H9 (cell line): ENCODE data around the gene HK3. TPM values are rescaled to one million over a fixed set of nuclear protein-coding genes. Genes with fewer than 3 reads are reported as not detected.
A peak's percentile ranks its signal among the peaks of the same experiment; 100 is the strongest.

Experiments used
- DNase-seq: peaks from one replicate; pipeline ENCODE4 v3.0.0-alpha.2; 2017
- H2AFZ ChIP-seq: one replicate; pipeline ENCODE4 v1.6.1; 2013; ENCODE audit warnings: mild to moderate bottlenecking, low read length, control low read depth, moderate library complexity
- H2AK5ac ChIP-seq: 2 replicates; pipeline ENCODE4 v1.6.1; 2013; ENCODE audit warnings: low read length, control low read depth, mixed read lengths; ENCODE audit not compliant: insufficient read length
- H2BK120ac ChIP-seq: one replicate; pipeline ENCODE4 v1.6.1; 2013; ENCODE audit warnings: low read depth, mild to moderate bottlenecking, low read length, control low read depth, inconsistent platforms; ENCODE audit not compliant: poor library complexity, severe bottlenecking
- H2BK12ac ChIP-seq: 2 replicates; pipeline ENCODE4 v1.6.1; 2013; ENCODE audit warnings: low read length, control low read depth, mixed read lengths, low read depth; ENCODE audit not compliant: insufficient read length
- H2BK15ac ChIP-seq: 2 replicates; pipeline ENCODE4 v1.6.1; 2013; ENCODE audit warnings: low read depth, low read length, control low read depth
- H2BK20ac ChIP-seq: one replicate; pipeline ENCODE4 v1.6.1; 2013; ENCODE audit warnings: low read depth, mild to moderate bottlenecking, low read length, control low read depth, inconsistent platforms; ENCODE audit not compliant: poor library complexity, severe bottlenecking
- H2BK5ac ChIP-seq: 2 replicates; pipeline ENCODE4 v1.6.1; 2013; ENCODE audit warnings: low read length, control low read depth, mixed read lengths; ENCODE audit not compliant: insufficient read length
- H3K14ac ChIP-seq: 2 replicates; pipeline ENCODE4 v1.6.1; 2013; ENCODE audit warnings: low read length, control low read depth; ENCODE audit not compliant: insufficient read depth
- H3K18ac ChIP-seq: 2 replicates; pipeline ENCODE4 v1.6.1; 2013; ENCODE audit warnings: low read depth, mild to moderate bottlenecking, mixed read lengths, low read length, control low read depth; ENCODE audit not compliant: insufficient read length
- H3K23ac ChIP-seq: 2 replicates; pipeline ENCODE4 v1.6.1; 2013; ENCODE audit warnings: low read length, control low read depth, mixed read lengths, low read depth; ENCODE audit not compliant: insufficient read length
- H3K23me2 ChIP-seq: 2 replicates; pipeline ENCODE4 v1.6.1; 2013; ENCODE audit warnings: low read depth, mild to moderate bottlenecking, mixed read lengths, low read length, control low read depth; ENCODE audit not compliant: insufficient read length, poor library complexity, severe bottlenecking
- H3K27ac ChIP-seq: 2 replicates; pipeline ENCODE4 v1.5.1; 2013; ENCODE audit warnings: low read length, control low read depth, mixed read lengths, low read depth; ENCODE audit not compliant: insufficient read length
- H3K27me3 ChIP-seq: 2 replicates; pipeline ENCODE4 v1.6.1; 2013; ENCODE audit warnings: low read length, control low read depth, inconsistent platforms; ENCODE audit not compliant: insufficient read depth
- H3K4ac ChIP-seq: 2 replicates; pipeline ENCODE4 v1.6.1; 2013; ENCODE audit warnings: low read depth, mild to moderate bottlenecking, control low read depth, inconsistent platforms, low read length, moderate library complexity
- H3K4me1 ChIP-seq: 2 replicates; pipeline ENCODE4 v1.6.1; 2013; ENCODE audit warnings: low read length, control low read depth, inconsistent platforms; ENCODE audit not compliant: insufficient read depth
- H3K4me2 ChIP-seq: 2 replicates; pipeline ENCODE4 v1.6.1; 2013; ENCODE audit warnings: low read length, control low read depth, mixed read lengths; ENCODE audit not compliant: insufficient read length, insufficient read depth
- H3K56ac ChIP-seq: 2 replicates; pipeline ENCODE4 v1.6.1; 2013; ENCODE audit warnings: low read depth, mild to moderate bottlenecking, mixed read lengths, low read length, control low read depth; ENCODE audit not compliant: insufficient read length
- H3K79me1 ChIP-seq: 2 replicates; pipeline ENCODE4 v1.6.1; 2013; ENCODE audit warnings: low read depth, mild to moderate bottlenecking, moderate library complexity, low read length, control low read depth, inconsistent platforms; ENCODE audit not compliant: insufficient read depth, poor library complexity, severe bottlenecking
- H3K79me2 ChIP-seq: 2 replicates; pipeline ENCODE4 v1.6.1; 2013; ENCODE audit warnings: low read length, control low read depth, inconsistent platforms; ENCODE audit not compliant: insufficient read depth
- H3K9ac ChIP-seq: 2 replicates; pipeline ENCODE4 v1.6.1; 2013; ENCODE audit warnings: low read length, control low read depth, mixed read lengths; ENCODE audit not compliant: insufficient read length; ENCODE audit errors: extremely low read depth
- H3K9me3 ChIP-seq: one replicate; pipeline ENCODE4 v1.6.1; 2013; ENCODE audit warnings: low read depth, low read length, inconsistent platforms; ENCODE audit not compliant: control insufficient read depth
- H3T11ph ChIP-seq: one replicate; pipeline ENCODE4 v1.6.1; 2013; ENCODE audit warnings: mild to moderate bottlenecking, low read length, control low read depth, inconsistent platforms
- H4K20me1 ChIP-seq: one replicate; pipeline ENCODE4 v1.6.1; 2013; ENCODE audit not compliant: control insufficient read depth, insufficient read length, insufficient read depth
- H4K5ac ChIP-seq: 2 replicates; pipeline ENCODE4 v1.6.1; 2013; ENCODE audit warnings: low read depth, mild to moderate bottlenecking, mixed read lengths, low read length, control low read depth; ENCODE audit not compliant: insufficient read length
- H4K8ac ChIP-seq: replicated peaks from 2 replicates; pipeline ENCODE4 v1.6.1; 2013; ENCODE audit warnings: low read length, control low read depth, mixed read lengths, low read depth; ENCODE audit not compliant: insufficient read length
- H4K91ac ChIP-seq: 2 replicates; pipeline ENCODE4 v1.6.1; 2013; ENCODE audit warnings: low read depth, mild to moderate bottlenecking, moderate library complexity, mixed read lengths, low read length, control low read depth; ENCODE audit not compliant: insufficient read length
- H3K27ac Mint-ChIP-seq, 3 experiments: 2 replicates in 2 of 3; 3 replicates in 1 of 3; pipeline ENCODE4 v1.8.0; 2020 to 2021; ENCODE audit warnings: mixed read lengths in 3 of 3, mild to moderate bottlenecking in 1 of 3, moderate library complexity in 1 of 3
- H3K27me3 Mint-ChIP-seq: 2 replicates; pipeline ENCODE4 v1.8.0; 2021; ENCODE audit warnings: low read depth, mild to moderate bottlenecking, moderate library complexity, mixed read lengths
- H3K36me3 Mint-ChIP-seq, 3 experiments: 2 replicates in 2 of 3; 3 replicates in 1 of 3; pipeline ENCODE4 v1.8.0; 2020 to 2021; ENCODE audit warnings: low read depth in 3 of 3, mixed read lengths in 3 of 3; ENCODE audit not compliant: insufficient read depth in 1 of 3
- H3K4me1 Mint-ChIP-seq, 2 experiments: 2 replicates each; pipeline ENCODE4 v1.8.0; 2020; ENCODE audit warnings: mixed read lengths in 2 of 2
- H3K4me3 Mint-ChIP-seq, 2 experiments: 2 replicates in 1 of 2; 3 replicates in 1 of 2; pipeline ENCODE4 v1.8.0; 2020 to 2021; ENCODE audit warnings: mild to moderate bottlenecking in 2 of 2, mixed read lengths in 2 of 2, moderate library complexity in 1 of 2
- H3K9me3 Mint-ChIP-seq, 2 experiments: 2 replicates in 1 of 2; 3 replicates in 1 of 2; pipeline ENCODE4 v1.8.0; 2020; ENCODE audit warnings: mild to moderate bottlenecking in 2 of 2, mixed read lengths in 2 of 2, moderate library complexity in 1 of 2
- WGBS: extraction: QIAGEN DNeasy Blood & Tissue Kit; methylation state at CpG from one replicate; pipeline ENCODE4 v1.1.7; 2013; ENCODE audit warnings: missing lambda C conversion rate, low lambda C conversion rate, mixed read lengths; ENCODE audit not compliant: insufficient read length; ENCODE audit errors: extremely low coverage; 5-methylcytosine and 5-hydroxymethylcytosine counted together
- total RNA-seq: library from RNA; stranded (reverse); gene quantifications from 2 replicates; pipeline ENCODE4 v1.2.1, GENCODE V29; 2021
- TF ChIP-seq, protein P1 (sequence below): fragments of 200-600 bp; sonication (generic); conservative IDR thresholded peaks from 3 replicates; pipeline ENCODE4 v1.8.0; 2021; ENCODE audit warnings: antibody characterized with exemption, mild to moderate bottlenecking

HK3 gene
- total RNA-seq, 1 experiment from 2014 or later: not detected

DNA sequence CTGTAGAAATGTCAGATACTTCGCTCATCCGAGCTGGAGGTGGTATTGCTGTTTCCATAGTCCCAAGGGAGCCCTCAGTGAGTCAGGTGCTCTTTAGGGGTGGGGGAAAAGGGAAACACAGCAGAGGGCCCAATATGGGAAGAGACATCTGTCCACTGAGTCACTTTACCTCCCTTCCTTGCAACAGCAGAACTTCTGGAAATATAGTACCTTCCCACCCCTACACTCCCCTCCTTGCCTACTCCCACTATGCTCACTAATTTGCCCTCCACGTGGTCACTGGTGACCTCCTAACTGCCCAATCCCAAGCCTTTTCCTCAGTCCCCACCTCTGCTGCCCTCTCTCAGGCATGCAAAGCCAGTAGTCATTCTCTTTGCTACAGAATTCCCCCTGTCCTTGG is 1.9 kb downstream of the HK3 start:
- Histone ChIP-seq H3K14ac (no peak overlapping the region), H2AK5ac (no peak overlapping the region), H2BK15ac (no peak overlapping the region), H3K9me3 (no peaks in the 10 kb centered on the region), H3K9ac (no peak overlapping the region), H4K8ac (no peak overlapping the region), H3K79me1 (no peaks in the 10 kb centered on the region), H3K18ac (no peak overlapping the region), H3K4me1 (no peaks in the 10 kb centered on the region; the same call in 1 of the 2 replicates), H3K4ac (no peak overlapping the region), H3K27ac (no peak overlapping the region), H3K27me3 (no peaks in the 10 kb centered on the region), H3K23me2 (no peaks in the 10 kb centered on the region), H4K91ac (no peak overlapping the region), H4K20me1 (no peaks in the 10 kb centered on the region), H3K4me2 (no peak overlapping the region), H2BK120ac (no peak overlapping the region), H3K23ac (no peak overlapping the region), H4K5ac (no peak overlapping the region), H2AFZ (no peak overlapping the region), H2BK5ac (no peak overlapping the region), H2BK20ac (no peak overlapping the region), H3K56ac (no peak overlapping the region), H3T11ph (no peak overlapping the region), H3K79me2 (no peaks in the 10 kb centered on the region), H2BK12ac (no peak overlapping the region)
- H3K27me3 Mint-ChIP-seq: peaks cover 7% of the 10 kb centered on the region
- TF ChIP-seq, protein P1, sequence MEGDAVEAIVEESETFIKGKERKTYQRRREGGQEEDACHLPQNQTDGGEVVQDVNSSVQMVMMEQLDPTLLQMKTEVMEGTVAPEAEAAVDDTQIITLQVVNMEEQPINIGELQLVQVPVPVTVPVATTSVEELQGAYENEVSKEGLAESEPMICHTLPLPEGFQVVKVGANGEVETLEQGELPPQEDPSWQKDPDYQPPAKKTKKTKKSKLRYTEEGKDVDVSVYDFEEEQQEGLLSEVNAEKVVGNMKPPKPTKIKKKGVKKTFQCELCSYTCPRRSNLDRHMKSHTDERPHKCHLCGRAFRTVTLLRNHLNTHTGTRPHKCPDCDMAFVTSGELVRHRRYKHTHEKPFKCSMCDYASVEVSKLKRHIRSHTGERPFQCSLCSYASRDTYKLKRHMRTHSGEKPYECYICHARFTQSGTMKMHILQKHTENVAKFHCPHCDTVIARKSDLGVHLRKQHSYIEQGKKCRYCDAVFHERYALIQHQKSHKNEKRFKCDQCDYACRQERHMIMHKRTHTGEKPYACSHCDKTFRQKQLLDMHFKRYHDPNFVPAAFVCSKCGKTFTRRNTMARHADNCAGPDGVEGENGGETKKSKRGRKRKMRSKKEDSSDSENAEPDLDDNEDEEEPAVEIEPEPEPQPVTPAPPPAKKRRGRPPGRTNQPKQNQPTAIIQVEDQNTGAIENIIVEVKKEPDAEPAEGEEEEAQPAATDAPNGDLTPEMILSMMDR: no peak
- H3K27ac Mint-ChIP-seq: peak overlapping the region in 2 of 3 experiments; percentile 17 to 73; a peak in 3 of 7 replicates
- H3K4me1 Mint-ChIP-seq: peaks cover 24 to 27% of the 10 kb centered on the region in 2 experiments
- H3K4me3 Mint-ChIP-seq: no peak overlapping the region
- H3K36me3 Mint-ChIP-seq: peaks cover 0 to 10% (median 2%) of the 10 kb centered on the region in 3 experiments; a peak in 4 of 7 replicates
- no peaks in the 10 kb centered on the region for H3K9me3 Mint-ChIP-seq
- no CpG with 5 or more reads among the region's 3 CpGs for WGBS
- no peak for DNase-seq
